GM23338 (cell line): ENCODE results near the gene PRCC. TPM values are rescaled to one million over a fixed set of nuclear protein-coding genes. Genes with fewer than 3 reads are reported as not detected.
A peak's percentile ranks its signal among the peaks of the same experiment; 100 is the strongest.

ENCODE experiments used
- ATAC-seq: fragments of 200-7000 bp; cut with Tn5 transposase; 3 replicates; pipeline ENCODE4 v1.9.1; 2020
- DNase-seq: peaks from one replicate; pipeline ENCODE4 v3.0.0-alpha.2; 2015; ENCODE audit warnings: low spot score
- H2AFZ ChIP-seq: fragments of 200-600 bp; sonication (generic); 2 replicates; pipeline ENCODE4 v1.8.0; 2016; ENCODE audit warnings: antibody characterized with exemption, mild to moderate bottlenecking, moderate library complexity
- H3F3A ChIP-seq: fragments of 200-600 bp; sonication (generic); replicated peaks from 2 replicates; pipeline ENCODE4 v1.8.0; 2017; ENCODE audit warnings: antibody characterized with exemption, mixed run types, low read depth
- H3K27ac ChIP-seq: fragments of 200-600 bp; sonication (generic); 2 replicates; pipeline ENCODE4 v1.6.1; 2016; ENCODE audit warnings: low read depth
- H3K27me3 ChIP-seq: fragments of 200-600 bp; sonication (generic); 2 replicates; pipeline ENCODE4 v1.8.0; 2016; ENCODE audit warnings: mild to moderate bottlenecking, mixed run types, moderate library complexity; ENCODE audit not compliant: insufficient read depth
- H3K36me3 ChIP-seq: fragments of 200-600 bp; sonication (generic); 2 replicates; pipeline ENCODE4 v1.8.0; 2016; ENCODE audit warnings: mild to moderate bottlenecking; ENCODE audit not compliant: insufficient read depth
- H3K4me1 ChIP-seq: fragments of 200-600 bp; sonication (generic); 2 replicates; pipeline ENCODE4 v1.8.0; 2016; ENCODE audit warnings: mild to moderate bottlenecking, moderate library complexity; ENCODE audit not compliant: insufficient read depth
- H3K4me2 ChIP-seq: fragments of 200-600 bp; sonication (generic); 2 replicates; pipeline ENCODE4 v1.7.1; 2017; ENCODE audit warnings: mixed run types
- H3K4me3 ChIP-seq: fragments of 200-600 bp; sonication (generic); 2 replicates; pipeline ENCODE4 v1.6.1; 2016; ENCODE audit warnings: mixed run types
- H3K79me2 ChIP-seq: fragments of 200-600 bp; sonication (generic); replicated peaks from 2 replicates; pipeline ENCODE4 v1.8.0; 2017; ENCODE audit warnings: mild to moderate bottlenecking; ENCODE audit not compliant: insufficient read depth
- H3K9me2 ChIP-seq: fragments of 200-600 bp; sonication (generic); 2 replicates; pipeline ENCODE4 v1.8.0; 2017; ENCODE audit not compliant: insufficient read depth
- H4K20me1 ChIP-seq: fragments of 200-600 bp; sonication (generic); replicated peaks from 2 replicates; pipeline ENCODE4 v1.8.0; 2017; ENCODE audit warnings: mild to moderate bottlenecking; ENCODE audit not compliant: insufficient read depth
- H3K27ac Mint-ChIP-seq: 2 replicates; pipeline ENCODE4 v1.8.0; 2020; ENCODE audit warnings: inconsistent platforms, mild to moderate bottlenecking, moderate library complexity, mixed read lengths
- H3K27me3 Mint-ChIP-seq: 3 replicates; pipeline ENCODE4 v1.8.0; 2022; ENCODE audit warnings: low read depth, mild to moderate bottlenecking, moderate library complexity, mixed read lengths, inconsistent platforms; ENCODE audit not compliant: insufficient read depth, poor library complexity
- H3K36me3 Mint-ChIP-seq: 3 replicates; pipeline ENCODE4 v1.8.0; 2021; ENCODE audit warnings: low read depth, mild to moderate bottlenecking, inconsistent platforms, moderate library complexity, mixed read lengths
- H3K4me1 Mint-ChIP-seq: 3 replicates; pipeline ENCODE4 v1.8.0; 2020; ENCODE audit warnings: mild to moderate bottlenecking, inconsistent platforms, mixed read lengths
- H3K4me3 Mint-ChIP-seq: 3 replicates; pipeline ENCODE4 v1.8.0; 2021; ENCODE audit warnings: moderate library complexity, mild to moderate bottlenecking, inconsistent platforms, mixed read lengths
- H3K9me3 Mint-ChIP-seq: 3 replicates; pipeline ENCODE4 v1.8.0; 2020; ENCODE audit warnings: moderate library complexity, mild to moderate bottlenecking, inconsistent platforms, mixed read lengths
- CREB1 ChIP-seq: fragments of 250-450 bp; sonication (Bioruptor Pico); IDR thresholded peaks from 2 replicates; pipeline ENCODE4 v1.5.0; 2020; ENCODE audit warnings: low read depth, mild to moderate bottlenecking, moderate library complexity
- CTCF ChIP-seq, 2 experiments: fragments of 200-600 bp in 1 of 2; sonication (generic) in 1 of 2; conservative IDR thresholded peaks; 2 replicates each; pipeline versions ENCODE4 v1.5.1 to v1.6.1; 2016 to 2017; ENCODE audit warnings: antibody characterized with exemption in 2 of 2, low read depth in 2 of 2, mild to moderate bottlenecking in 2 of 2, moderate library complexity in 1 of 2
- ETS1 ChIP-seq: IDR thresholded peaks from 2 replicates; pipeline ENCODE4 v1.6.1; 2016; ENCODE audit warnings: antibody characterized with exemption
- EZH2 ChIP-seq: fragments of 200-600 bp; sonication (generic); IDR thresholded peaks from one replicate; pipeline ENCODE4 v1.8.0; 2017; ENCODE audit warnings: antibody characterized with exemption, mild to moderate bottlenecking, low read depth; ENCODE audit not compliant: unreplicated experiment
- JUNB ChIP-seq: IDR thresholded peaks from one replicate; pipeline ENCODE4 v1.6.1; 2016; ENCODE audit warnings: antibody characterized with exemption; ENCODE audit not compliant: unreplicated experiment
- NANOG ChIP-seq: IDR thresholded peaks from 2 replicates; pipeline ENCODE4 v1.6.1; 2016; ENCODE audit warnings: antibody characterized with exemption, borderline replicate concordance
- POLR2AphosphoS5 ChIP-seq: IDR thresholded peaks from 2 replicates; pipeline ENCODE4 v1.6.1; 2016; ENCODE audit warnings: antibody characterized with exemption, low read depth
- REST ChIP-seq: IDR thresholded peaks from one replicate; pipeline ENCODE4 v1.6.1; 2018; ENCODE audit warnings: antibody characterized with exemption; ENCODE audit not compliant: unreplicated experiment
- polyA plus RNA-seq: library from polyadenylated mRNA; unstranded; fragments of >200 nt; fragmentation: Nextera tagmentation; extraction: Ambion mirVana; gene quantifications from 2 replicates; pipeline ENCODE4 v1.2.1, GENCODE V29; 2016
- total RNA-seq: library from RNA; depleted of rRNA; stranded (reverse); fragments of >200 nt; shearing (Covaris generic); gene quantifications from 2 replicates; pipeline ENCODE4 v1.2.3, GENCODE V29; 2014

PRCC gene
- total and polyA plus RNA-seq, 2 experiments from 2014 or later, result 66.2 to 72.9 TPM

GRCh38 chr1:156840898-156841279 is 73.6 kb downstream of the PRCC start (continued):
- no peak for TF ChIP-seq CTCF (conservative IDR thresholded peaks at IDR 0.05; ENCODE audit: low read depth in 2 of 2)
- TF ChIP-seq JUNB, result no peak
- no peak for TF ChIP-seq EZH2
- no peak for TF ChIP-seq NANOG
- no peak for TF ChIP-seq ETS1
- TF ChIP-seq POLR2AphosphoS5, result no peak
- TF ChIP-seq REST, result no peak

- H3K79me2 ChIP-seq, result no peaks in the 10 kb centered on the region
- H3K4me1 ChIP-seq, result peaks cover 13% of the 10 kb centered on the region; the same call in 1 of the 2 replicates
- DNase-seq, result peak; percentile 53
- TF ChIP-seq CREB1 (CRISPR knock-in tag), result no peak
- no peak for TF ChIP-seq POLR2AphosphoS5
- peak; percentile 63 for TF ChIP-seq REST
- H3K27ac Mint-ChIP-seq, result no peak overlapping the region
- no peak overlapping the region for H3K4me3 Mint-ChIP-seq
- no peaks in the 10 kb centered on the region for H3K36me3 ChIP-seq
- H4K20me1 ChIP-seq, result no peaks in the 10 kb centered on the region; the same call in 1 of the 2 replicates
- H3K9me3 Mint-ChIP-seq, result no peaks in the 10 kb centered on the region
- H3K27me3 ChIP-seq, result peaks cover 68% of the 10 kb centered on the region
- peaks cover 19% of the 10 kb centered on the region for H3K4me1 Mint-ChIP-seq
- H2AFZ ChIP-seq, result no peak overlapping the region
- no peak overlapping the region for H3K4me2 ChIP-seq
- peaks cover 57% of the 10 kb centered on the region for H3K27me3 Mint-ChIP-seq
- ATAC-seq, result peak; percentile 9; the same call in 2 of the 3 replicates
- H3K36me3 Mint-ChIP-seq, result no peaks in the 10 kb centered on the region
- no peak overlapping the region for H3K27ac ChIP-seq
- H3F3A ChIP-seq, result no peaks in the 10 kb centered on the region
- no peak overlapping the region for H3K4me3 ChIP-seq
- no peaks in the 10 kb centered on the region for H3K9me2 ChIP-seq
Measured at GRCh38 chr1:156841295-156841855, 74.0 kb downstream of the PRCC start.
